GM19455 (cell line): ENCODE results near the gene RPL13A.
"Not testable (repeated sequence)": the region's sequence is repeated elsewhere in the genome, so short reads cannot be mapped to it uniquely, and the experiment has no call there.

ENCODE experiments used
- ATAC-seq: cut with Tn5 transposase; IDR thresholded peaks from one replicate; pipeline ENCODE4 v1.9.1; 2021; ENCODE audit not compliant: unreplicated experiment

The RPL13A gene

DNA sequence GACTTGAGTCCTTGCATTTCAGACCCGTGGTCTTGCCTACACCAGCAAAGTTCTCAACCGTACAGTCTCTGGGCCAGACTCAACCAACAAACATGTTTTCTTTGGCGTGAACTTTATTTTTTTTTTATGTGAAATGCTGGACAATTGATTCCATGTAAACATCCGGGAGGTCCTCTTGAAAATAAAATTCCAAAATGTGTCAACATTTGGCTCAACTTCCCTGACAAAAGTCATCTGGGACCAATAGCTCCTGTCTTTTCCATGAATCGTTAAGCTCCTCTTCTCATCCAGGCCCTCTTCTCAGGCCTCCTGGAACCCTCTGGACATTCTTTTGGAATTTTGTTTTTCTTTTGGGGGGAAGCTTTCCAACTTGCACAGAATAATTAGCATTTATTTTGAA lies 31.6 kb upstream of the RPL13A start:
- ATAC-seq: no peak

- no peak for ATAC-seq
Observed at GRCh38 chr19:49456326-49456725, 31.1 kb upstream of the RPL13A start.

GRCh38 chr19:49458567-49458903 lies 28.9 kb upstream of the RPL13A start:
- no peak for ATAC-seq

DNA sequence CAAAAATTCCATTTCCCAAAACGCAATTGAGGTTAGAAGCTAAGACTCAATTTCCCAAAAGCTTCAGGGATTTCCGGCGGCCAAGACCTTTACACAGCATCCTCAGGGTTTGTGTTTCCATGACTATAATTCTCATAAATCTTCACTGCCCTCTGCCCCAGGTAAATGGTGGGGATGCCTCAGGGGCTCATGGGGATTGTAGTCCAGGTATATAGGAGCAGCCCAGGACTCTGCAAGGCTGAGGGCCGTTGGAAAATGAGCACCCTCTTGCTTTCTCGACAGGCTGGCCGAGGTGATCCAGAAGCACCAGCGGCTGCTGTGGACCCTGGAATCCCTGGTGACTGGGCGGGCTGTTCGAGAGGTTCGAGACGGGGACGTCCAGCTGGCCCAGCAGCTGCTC lies 28.0 kb upstream of the RPL13A start:
- no peak for ATAC-seq

- ATAC-seq: not testable (repeated sequence)
Observed at GRCh38 chr19:49461130-49461529, 26.3 kb upstream of the RPL13A start.

- ATAC-seq: no peak
Observed at GRCh38 chr19:49461656-49462055, 25.8 kb upstream of the RPL13A start.

- no peak for ATAC-seq
Observed at GRCh38 chr19:49462492-49462891, 24.9 kb upstream of the RPL13A start.

- no peak for ATAC-seq
Observed at GRCh38 chr19:49463960-49464740, 23.3 kb upstream of the RPL13A start.

GRCh38 chr19:49465371-49465770 lies 22.0 kb upstream of the RPL13A start:
- no peak for ATAC-seq

DNA sequence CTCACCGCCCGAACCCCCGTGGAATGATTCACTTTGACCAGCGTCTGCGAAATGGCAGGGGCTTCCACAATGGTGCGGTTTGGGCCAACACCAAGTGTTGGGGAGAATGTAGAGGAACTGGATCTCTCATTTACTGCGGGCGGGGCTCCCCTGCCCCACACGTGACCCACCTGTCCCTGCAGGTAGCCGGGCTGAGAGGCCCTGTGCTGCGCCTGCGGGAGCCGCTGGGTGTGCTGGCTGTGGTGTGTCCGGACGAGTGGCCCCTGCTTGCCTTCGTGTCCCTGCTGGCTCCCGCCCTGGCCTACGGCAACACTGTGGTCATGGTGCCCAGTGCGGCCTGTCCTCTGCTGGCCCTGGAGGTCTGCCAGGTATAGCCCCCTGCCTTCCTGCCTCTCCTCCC lies 19.2 kb upstream of the RPL13A start:
- ATAC-seq: no peak

DNA sequence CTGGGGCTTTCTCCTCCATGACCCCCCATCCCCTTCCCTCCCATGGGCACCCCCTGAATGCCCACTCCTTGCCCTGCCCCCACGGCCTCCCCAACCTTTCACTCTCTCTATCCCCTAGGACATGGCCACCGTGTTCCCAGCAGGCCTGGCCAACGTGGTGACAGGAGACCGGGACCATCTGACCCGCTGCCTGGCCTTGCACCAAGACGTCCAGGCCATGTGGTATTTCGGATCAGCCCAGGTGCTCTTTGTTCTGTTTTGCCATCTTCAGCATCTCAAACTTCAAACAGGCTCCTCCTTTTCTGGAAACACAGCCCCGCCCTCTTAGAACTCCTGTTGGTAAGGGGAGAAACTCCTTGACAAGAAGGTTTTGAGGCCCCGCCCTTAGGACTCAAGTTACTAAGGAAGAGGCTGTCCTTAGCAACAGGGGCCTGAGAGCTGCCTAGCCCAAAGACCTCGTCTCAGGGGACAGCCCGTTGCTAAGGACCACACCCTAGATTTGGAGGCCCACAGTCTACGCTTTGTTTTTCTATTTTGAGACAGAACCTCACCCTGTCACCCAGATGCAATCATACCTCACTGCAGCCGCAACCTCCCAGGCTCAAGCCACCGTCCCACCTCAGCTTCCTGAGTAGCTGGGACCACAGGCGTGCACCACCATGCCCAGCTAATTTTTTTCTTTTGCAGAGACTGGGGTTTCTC lies 18.5 kb upstream of the RPL13A start:
- ATAC-seq: peak; percentile 60

- ATAC-seq: no peak
Observed at GRCh38 chr19:49469828-49470614, 17.4 kb upstream of the RPL13A start.

DNA sequence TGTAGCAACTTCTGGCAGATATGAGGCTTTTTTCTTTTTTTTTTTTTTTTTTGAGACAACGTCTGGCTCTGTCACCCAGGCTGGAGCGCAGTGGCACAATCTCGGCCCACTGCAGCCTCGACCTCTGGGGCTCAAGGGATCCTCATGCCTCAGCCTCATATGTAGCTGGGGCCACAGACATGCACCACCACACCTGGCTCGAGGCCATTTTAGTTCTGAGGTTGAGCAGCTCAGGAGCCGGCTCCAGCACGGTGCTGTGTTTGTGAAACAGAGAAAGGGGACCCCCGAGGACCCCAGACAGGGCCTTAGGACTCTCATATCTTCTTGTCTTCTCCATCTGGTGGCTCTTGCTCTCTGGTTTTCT lies 16.8 kb upstream of the RPL13A start:
- ATAC-seq: no peak

- ATAC-seq: no peak
Observed at GRCh38 chr19:49472936-49473335, 14.5 kb upstream of the RPL13A start.

GRCh38 chr19:49473501-49473867 lies 13.9 kb upstream of the RPL13A start:
- ATAC-seq: not testable (repeated sequence)

DNA sequence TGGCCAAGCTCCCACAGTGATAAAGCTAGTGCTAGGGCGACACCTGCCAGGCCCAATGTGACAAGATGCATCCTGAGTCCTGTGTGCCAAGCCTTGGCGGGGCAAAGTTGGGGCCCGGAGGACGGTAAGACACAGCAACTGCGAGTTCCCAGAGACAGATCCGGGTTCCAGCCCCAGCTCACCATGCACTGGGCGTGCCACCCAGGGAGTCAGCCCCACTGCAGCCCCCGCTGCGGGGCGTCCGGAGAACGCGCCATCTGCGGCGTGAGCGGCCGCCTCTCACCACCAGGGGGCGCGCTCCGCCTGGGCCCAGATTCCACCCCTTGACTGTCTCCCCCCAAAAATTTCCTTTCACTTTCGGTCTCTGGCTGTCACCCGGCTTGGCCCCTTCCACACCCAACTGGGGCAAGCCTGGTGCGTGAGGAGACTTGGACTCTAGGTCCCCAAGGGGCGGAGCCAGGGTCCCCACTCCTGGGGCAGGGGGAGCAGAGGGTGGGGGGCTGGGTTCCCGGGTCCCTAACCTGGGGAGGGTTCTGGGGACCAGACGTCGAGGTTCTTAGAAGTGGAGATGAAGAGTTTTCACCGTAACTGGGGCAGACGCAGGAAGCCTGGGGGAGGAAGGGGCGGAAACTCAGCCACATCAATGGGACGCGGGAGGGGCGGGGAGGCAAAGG lies 13.4 kb upstream of the RPL13A start, which contains the start of gene FLT3LG:
TSS of gene FLT3LG (plus strand) at position 348 of the 674 bp plus-strand sequence. CDS start 425 bp downstream, outside the sequence.
- no peak for ATAC-seq

DNA sequence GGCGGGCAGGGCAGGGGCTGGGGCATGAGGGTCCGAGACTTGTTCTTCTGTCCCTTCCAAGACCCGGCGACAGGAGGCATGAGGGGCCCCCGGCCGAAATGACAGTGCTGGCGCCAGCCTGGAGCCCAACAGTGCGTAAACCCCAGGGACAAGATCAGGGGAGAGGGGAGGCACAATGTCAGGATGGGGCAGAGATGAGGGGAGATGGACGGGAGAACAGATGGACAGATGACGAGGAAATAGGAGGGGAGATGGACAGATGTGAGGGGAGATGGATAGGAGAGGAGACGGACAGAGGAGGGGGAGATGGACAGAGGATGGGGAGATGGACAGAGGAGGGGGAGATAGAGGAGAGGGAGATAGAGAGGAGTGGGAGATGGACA lies 12.9 kb upstream of the RPL13A start:
- ATAC-seq: no peak

- ATAC-seq: no peak
Observed at GRCh38 chr19:49475191-49475917, 12.1 kb upstream of the RPL13A start.

- no peak for ATAC-seq
Observed at GRCh38 chr19:49475995-49476880, 11.2 kb upstream of the RPL13A start.
